Fibroblast of skin of scalp (primary cell): Measurements from ENCODE around the gene MED4.
"Not testable (repeated sequence)": the region's sequence is repeated elsewhere in the genome, so short reads cannot be mapped to it uniquely, and the experiment has no call there.

Experiments used
- DNase-seq: peaks from one replicate; pipeline ENCODE4 v3.0.0-alpha.2; 2013

MED4 gene

DNA sequence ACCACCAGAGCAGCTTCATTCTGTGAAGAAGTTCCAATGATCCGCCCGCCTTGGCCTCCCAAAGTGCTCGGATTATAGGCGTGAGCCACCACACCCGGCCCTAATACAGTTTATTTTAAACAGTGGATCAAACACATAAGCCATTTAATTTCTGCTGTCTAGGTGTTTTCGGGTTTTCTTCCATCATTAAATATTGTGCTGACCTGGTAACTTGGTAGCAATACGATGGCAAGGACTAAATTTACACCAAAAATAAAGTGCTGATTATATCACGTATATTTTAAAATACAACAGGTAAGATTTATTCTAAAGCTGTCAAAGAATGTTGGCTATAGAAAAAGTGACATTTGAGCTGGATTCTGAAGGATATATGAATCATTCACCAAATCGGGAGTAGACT is 1.3 kb downstream of the MED4 start:
- no peak for DNase-seq

DNA sequence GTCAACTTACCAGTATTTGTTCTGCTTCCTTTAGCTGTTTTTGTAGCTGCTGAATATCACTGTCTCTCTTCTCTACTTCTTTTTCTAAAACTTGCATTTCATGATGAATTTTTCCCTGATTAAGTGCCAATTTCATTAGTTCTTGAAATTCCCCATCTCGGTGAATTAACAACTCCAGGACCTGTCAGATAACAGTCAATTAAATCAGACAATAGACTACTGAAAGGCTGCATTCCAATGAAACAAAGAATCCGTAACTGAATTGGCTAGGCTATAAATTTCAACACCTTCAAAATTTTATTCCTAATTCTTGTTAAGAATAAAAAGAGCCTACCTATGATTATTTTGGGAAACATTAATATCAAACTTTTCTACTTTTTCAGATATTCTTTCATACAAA is 8.6 kb downstream of the MED4 start:
- DNase-seq, result no peak

DNA sequence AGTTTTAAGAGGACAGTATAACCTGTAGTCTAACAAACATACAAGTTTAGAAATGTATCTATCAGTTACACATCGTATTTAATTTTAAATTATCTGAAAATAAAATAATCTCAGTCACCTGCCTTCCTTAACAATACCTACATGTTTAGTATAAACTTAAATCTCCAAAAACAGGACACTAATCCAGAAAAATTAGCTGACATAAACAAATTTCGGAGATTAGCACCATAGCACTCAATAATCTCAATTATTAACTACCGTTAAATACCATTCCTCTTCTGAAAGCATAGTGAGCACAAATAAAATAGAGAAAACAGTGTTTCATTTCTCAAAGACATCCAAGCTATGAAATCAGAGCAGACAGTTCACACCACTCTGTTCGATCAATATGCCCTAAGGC is 13.2 kb downstream of the MED4 start:
- no peak for DNase-seq

DNA sequence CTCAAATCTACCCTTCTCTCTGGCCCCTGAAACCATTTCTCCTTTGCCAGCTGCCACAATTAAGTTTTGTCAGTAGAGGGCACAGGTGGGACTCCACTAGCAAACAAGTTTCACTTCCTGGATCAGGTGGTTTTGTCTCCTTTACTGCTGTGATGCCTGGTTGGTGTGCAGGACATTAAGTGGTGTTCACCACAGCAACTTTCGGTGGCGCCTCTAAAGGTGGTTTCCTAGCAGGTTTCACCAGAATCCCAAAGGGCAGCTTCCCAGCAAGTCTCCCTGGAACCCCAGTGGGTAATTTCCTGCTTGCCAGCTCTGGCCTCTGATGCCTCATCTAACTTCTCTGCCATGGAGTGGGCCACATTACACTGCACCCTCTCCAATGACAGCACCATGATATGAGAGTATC is 16.6 kb downstream of the MED4 start:
- DNase-seq, result no peak

DNA sequence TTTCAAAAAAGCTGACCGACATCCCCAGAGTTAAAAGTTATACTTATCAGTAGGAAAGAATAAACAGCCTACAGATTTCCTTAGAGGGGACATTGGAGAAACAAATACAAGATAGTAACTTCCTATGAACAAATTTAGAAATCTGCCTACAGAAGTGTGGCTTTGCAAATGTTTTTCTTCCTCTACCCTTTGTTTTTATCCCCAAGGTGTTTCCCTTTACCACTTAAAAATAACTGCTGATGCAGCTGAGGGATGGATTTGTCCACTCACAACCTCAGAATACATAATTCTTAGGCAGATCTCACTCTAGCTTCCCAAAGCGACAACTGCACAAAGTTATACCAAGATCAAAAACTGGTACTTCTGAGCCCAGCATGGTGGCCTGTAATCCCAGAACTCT is 20.9 kb downstream of the MED4 start:
- DNase-seq, result no peak

DNA sequence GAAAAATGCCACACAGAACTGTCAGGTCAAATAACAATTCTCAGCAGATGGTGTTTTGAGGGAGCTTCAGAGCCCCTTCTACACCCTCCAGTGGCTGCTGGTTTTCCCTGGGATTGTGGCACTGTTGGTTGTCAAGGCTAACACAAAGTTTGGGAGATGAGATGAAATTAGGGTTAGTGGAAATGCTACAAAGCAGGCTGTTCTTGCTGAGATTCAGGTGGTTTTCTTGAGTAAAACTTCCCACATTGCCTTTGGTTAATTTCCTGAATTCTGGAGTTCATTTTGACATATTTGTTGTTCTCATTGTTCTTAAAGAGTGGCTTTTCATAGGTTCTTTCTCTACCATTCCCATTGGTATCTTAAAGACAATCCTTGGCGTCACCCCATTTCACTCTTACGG is 22.1 kb downstream of the MED4 start:
- no peak for DNase-seq

DNA sequence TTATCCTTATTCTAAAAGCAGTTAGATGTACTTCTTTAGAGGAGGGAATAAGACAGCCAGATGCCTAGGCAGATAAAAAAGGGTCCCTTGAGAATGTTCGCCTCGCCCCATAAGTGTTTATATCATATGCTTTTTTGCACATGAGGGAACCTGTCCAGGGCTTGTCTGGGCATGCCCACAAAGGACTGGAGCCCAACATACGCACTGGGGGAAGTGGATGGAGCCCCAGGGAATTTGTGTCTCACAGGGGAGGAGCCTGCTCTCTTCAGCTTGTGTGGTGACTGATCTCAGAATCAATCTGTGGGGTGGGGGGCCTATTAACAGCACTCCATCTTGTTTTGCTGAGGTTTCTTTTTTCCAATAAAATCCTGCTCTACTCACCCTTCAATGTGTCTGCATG is 22.6 kb downstream of the MED4 start:
- DNase-seq, result peak; percentile 9

DNA sequence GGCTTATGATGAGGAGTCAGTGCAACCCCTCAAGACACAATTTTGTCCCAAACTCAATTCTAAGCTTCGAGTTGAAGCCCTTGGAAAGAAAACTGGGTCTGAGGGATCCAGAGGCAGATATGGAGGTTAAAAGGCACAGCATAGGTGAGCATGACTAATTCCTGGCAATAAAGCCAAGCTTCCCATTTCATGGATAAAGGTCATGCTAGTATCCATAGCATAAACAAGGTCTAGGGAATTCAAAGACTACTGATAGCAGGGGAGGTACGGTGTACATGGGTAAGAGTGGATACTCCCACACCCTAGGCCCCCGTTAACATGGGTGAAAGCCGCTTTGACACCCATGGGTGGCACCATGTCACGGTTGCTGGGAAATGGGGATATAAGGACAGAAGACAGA is 24.0 kb downstream of the MED4 start:
- DNase-seq, result no peak

DNA sequence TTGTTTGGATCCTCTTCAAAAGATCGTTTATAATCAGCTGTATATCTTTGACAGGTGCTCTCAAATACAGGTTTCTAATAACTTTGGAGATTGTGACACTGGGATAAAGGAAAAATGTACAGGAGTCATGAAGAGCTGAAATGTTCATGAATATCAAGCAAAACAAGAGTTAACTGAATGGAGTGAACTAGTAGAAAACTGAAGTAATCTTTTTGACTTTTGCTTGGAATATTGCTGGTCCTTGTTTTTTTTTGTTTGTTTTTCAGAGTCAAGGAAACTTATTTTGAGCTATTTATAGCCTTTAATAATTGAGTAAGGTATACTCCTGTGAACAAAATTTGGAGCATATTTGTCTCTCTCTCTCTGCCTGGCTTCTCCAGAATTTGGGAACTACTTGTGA is 25.3 kb downstream of the MED4 start:
- DNase-seq, result no peak

DNA sequence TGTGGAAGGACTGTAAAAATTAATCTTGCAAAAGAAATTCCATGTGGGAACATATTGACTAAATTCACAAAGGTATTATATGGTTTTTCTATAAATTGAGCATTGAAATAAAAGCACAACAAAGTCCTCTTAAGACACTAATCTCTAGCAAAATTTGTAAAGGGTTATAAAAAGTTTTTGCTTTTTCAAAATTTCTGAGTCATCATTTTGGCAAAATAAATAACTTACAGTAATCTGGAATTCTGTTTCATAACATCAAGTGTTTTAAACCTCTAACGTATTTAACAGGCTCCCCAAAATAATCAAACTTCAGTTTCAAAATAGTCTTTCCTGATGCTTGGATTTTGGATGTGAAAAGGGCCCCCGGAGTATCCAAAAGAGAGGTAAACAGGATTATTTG is 26.0 kb downstream of the MED4 start:
- no peak for DNase-seq

DNA sequence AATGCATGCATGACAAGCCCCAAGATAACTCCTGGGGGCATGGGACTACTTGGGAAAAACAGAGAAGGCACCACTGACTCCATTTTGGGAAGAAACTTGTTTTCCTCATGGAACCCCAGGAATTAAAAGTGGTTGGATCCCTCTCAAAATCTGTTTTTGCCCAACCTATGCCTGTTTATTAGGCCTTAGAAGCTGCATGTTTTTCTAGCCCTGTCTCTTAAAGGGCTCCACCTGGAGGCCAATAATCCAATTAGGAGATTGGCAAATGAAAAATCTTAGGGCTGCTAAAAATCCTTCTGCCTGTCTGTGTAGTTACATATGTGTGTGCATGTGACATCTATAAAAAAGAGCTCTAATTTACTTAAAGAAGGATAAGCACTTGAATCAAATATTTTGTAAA is 26.9 kb downstream of the MED4 start:
- DNase-seq, result no peak

DNA sequence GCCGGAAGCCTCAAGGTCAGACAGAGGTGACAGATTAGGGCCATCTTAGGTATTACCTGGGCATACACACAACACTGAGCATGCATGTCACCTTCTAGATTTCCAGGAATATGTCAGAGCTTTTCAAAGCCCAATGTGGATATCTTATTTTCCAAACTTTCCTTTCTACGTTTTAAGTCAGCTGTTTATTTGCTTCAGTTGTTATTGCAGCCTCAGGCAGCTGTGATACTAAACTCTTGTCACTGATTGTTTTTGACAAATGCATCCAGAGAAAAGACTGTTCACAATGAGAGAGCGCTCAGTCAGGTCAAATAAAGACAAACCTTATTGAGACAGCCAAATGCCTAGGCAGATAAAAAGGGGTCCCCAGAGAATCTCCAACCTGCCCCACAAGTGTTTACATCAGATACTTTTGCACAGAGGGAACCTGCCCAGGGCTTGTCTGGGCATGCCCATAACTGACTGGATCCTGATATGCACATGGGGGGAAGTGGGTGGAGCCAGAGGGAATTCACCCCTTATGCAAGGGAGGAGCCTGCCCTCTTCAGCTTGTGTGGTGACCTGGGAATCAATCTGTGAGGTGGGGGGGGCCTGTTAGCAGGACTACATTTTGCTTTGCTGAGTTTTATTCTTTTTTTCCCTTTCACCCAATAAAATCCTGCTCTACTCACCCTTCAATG is 28.5 kb downstream of the MED4 start:
- peak; percentile 11 for DNase-seq

DNA sequence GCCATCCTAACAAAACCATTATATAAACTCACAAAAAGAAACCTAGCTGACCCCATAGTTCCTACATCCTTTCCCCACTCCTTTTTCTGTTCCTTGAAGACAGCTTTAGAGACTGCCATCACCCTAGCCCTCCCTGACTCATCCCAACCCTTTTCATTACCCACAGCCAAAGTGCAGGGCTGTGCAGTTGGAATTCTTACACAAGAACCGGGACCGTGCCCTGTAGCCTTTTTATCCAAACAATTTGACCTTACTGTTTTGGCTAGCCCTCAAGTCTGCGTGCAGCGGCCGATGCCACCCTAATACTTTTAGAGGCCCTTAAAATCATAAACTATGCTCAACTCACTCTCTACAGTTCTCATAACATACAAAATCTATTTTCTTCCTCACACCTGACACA is 35.0 kb downstream of the MED4 start:
- not testable (repeated sequence) for DNase-seq

DNA sequence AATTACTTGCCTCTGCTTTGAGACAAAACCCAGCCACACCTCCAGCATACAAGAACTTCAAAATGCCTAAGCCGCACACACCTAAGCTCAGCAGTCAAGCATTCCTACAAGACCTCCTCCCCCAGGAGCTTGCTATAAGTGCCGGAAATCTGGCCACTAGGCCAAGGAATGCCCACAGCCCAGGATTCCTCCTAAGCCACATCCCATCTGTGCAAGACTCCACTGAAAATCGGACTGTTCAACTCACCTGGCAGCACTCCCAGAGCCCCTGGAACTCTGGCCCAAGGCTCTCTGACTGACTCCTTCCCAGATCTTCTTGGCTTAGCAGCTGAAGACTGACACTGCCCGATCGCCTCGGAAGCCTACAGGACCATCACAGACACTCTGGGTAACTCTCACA is 36.4 kb downstream of the MED4 start:
- not testable (repeated sequence) for DNase-seq

DNA sequence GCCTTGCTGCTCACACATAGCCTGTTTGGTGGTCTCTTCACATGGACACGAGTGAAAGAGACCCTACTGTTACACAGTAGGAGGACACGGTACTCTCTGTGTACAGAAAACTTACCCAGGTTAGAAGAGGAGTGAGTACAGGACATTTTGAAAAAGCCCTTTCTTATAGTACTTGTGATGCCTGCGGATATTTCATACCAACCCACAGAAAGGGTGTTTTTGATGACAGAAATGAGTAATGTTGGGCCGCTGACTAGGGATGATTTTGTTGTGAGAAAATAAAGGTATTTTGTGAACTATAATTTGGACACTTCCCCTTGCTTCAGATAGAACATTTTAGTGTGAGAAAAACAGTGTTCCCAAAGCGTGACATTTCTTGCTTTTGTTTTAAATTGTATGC is 39.2 kb downstream of the MED4 start:
- DNase-seq, result no peak

DNA sequence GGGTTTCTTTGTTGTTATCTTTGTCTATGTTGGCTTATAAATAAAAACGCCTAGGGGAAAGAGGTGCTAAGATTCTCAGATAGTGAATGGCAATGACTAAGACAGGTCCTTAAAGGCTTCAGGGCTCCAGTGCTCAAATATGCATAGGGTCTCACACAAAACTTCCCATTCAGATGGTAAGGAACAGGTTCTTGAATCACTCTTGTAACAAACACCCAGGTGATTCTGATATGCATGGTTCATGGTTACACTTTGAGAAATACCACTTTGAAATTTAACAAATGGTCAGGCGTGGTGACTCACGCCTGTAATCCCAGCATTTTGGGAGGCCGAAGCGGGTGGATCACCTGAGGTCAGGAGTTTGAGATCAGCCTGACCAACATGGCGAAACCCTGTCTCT is 40.3 kb downstream of the MED4 start:
- DNase-seq, result no peak

DNA sequence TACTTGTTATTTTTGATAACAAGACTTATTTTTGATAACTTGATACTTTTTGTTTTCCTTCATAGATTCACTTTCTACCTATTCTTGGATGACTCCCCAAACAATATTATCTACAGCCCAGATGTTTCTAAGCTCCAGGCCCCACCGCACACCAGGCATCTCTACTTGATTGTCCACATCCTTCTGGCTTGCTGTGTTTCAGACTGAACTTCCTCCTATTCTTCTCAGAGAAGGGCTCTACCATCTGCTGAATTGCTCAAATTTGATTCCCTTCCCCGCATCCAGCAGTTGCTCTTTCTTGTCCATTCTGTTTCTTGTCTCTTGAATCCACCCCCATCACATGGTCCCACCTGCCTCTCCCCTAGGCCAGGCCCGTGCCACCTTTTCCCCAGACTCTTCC is 44.4 kb downstream of the MED4 start:
- DNase-seq, result no peak

DNA sequence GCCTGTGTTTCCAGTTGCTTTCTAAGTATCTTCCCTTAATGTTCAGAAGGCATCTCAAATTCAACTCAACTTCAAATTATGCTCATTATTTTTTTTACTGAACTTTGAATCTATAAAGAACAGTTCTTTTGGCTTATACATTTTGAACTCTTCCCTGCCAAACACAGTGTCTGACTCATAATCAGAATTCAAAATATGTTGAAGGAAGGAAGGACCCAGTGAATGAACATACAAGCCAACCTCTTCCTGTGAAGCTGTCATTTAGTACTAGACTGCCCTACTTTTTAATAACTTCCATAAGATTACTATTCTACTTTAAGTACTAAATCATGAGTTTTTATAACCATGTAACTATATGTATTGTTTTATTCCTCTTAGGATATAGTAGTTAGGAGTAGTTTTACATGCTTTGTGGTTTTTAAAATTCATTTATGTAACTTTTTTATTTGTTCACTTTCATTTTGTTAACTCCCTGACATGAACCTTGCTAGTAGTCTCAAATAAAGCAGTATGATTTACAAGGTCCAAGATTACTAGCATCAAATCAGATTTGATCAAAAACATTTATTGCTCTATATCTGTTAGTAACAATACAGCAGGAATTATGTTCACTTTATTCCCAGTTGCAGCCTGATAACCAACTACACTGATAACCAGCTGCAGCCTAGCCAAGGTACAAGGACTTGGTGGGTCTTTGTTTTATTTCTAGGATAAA is 51.0 kb downstream of the MED4 start:
- DNase-seq, result peak; percentile 79

DNA sequence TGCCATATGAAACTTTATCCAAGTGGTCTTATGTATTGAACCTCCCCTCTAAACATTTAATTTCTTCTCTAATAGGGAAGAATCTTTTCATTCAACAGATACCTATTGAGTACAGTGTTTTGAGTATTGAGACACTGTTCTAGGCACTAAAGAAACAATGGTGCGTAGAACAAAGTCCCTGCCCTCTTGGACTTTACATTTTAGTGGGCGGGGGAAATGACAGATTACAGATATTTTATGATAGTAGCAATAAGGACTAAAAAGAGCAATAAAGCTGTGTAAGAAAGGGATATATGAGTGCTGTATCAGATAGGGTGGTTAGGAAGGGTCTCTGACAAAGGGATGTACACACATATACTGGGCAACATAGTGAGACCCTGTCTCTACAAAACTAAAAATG is 52.0 kb downstream of the MED4 start:
- no peak for DNase-seq

DNA sequence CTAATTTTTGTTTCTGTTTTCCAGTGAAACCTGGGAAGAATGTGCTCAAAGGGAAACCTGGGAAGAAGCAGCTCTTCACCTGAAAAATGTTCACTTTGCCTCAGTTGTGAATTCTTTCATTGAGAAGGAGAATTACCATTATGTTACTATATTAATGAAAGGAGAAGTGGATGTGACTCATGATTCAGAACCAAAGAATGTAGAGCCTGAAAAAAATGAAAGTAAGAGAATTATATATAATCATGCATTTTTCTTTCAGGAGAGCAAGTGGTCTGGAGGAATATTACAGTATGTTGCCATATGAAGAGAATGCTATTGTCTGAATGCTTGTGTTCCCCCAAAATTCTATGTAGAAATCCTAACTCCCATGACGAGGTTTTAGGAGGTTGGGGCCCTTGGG is 54.0 kb downstream of the MED4 start:
- peak; percentile 57 for DNase-seq

DNA sequence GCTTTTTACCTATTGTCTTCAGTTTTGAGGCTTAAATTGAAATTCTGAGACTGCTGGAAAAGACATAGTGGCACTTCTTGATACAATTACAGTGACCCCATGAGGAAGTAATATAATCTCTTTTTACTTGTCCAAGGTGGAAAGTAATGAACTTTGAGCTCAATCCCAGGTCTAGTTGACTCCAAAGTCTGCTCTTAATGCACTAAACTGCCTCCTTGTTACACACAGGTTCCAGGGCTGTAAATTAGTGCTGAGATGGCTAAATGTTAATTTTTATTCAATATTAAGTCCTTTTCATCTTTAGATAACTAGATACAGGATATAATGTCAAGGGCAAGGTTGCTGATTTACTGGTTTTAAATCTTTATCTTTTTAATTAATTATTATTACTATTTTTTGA is 54.9 kb downstream of the MED4 start:
- DNase-seq, result no peak

DNA sequence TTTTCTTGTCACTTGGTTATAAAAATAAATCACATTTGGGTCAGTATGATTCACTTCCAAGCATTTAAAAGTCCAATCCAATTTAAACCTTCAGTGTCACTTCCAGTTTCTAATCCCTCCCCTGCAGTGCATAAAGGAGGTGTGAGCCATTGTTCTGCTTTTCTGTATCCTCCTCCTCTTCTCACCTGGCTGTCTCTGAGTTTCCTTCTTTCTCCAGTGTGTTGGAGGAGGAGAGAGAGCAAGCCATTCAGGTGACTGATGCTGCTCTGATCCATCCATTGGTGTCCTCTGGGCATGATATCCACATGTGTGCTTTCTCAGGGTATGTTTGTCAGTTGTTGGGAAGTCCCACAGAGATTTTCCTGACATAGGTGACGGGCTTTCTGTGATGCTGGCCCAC is 56.1 kb downstream of the MED4 start:
- no peak for DNase-seq

DNA sequence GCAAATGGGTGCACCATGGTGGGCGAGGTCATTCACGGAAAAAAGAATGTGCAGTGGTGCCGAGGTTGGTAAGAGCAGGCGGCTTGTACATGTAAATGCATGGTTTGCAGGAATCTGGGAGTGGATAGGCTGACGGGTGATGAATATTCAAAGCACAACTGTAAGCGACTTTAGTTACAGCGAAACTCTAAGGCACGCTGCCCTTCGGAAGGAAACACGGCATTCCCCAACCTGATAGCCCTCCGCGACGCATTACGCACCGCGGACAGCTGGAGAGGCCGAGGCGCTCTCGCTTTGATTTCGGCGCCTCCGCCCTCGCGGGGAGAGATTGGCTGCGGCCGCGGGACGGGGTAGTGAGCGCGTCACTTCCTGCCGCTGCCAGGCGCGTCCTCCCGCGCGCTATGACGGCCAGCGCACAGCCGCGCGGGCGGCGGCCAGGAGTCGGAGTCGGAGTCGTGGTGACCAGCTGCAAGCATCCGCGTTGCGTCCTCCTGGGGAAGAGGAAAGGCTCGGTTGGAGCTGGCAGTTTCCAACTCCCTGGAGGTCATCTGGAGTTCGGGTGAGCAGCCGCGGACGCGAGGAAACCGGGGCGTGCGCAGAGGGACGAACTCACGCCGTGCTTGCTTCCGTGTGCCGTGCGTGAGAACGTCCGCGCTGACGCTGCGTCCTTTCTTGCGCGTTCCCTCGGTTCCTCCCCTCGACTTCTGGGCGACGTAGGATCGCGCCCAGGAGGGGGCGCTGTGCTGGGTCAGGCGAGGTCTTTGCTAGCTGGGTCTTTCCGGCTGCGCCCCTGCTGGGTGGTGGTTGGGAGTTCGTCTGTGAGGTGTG is 57.3 kb downstream of the MED4 start, which contains the start of gene NUDT15:
NUDT15 (plus strand) TSS at position 381 of the 828 bp plus-strand sequence; CDS start at position 402, 21 bp downstream.
- peak; percentile 97 for DNase-seq

DNA sequence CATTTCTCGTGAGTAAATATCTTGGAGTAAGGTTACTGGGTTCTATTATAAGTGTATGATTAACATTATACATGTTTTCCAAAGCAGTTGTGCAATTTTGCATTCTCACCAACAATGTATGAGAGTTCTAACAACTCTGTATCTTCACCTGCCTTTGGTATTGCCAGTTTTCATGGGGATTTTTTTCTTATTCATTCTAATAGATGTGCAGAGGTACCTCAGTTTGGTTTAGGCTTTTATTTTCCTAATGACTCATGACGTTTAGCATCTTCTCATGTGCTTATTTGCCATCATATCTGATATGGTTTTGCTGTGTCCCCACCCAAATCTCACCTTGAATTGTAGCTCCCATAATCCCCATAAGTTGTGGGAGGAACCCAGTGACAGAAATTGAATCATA is 65.0 kb downstream of the MED4 start:
- no peak for DNase-seq
